GM12878 (cell line): ENCODE data around the gene SLC1A7. TPM values are rescaled to one million over a fixed set of nuclear protein-coding genes. Genes with fewer than 3 reads are reported as not detected.

Experiments
- ATAC-seq: fragments of 200-7000 bp; cut with Tn5 transposase; 3 replicates; pipeline ENCODE4 v1.9.1; 2020; ENCODE audit warnings: mild to moderate bottlenecking, moderate library complexity
- BruUV-seq: library from RNA; stranded (reverse); fragments of 400-500 nt; replicated peaks from 2 replicates; lab custom pipeline; 2021; lab: Mats Ljungman, UMichigan
- CTCF ChIA-PET: fragments of 300-600 bp; sonication (Branson Sonifier 250); formaldehyde crosslinking; extraction: SDS; loops from one replicate; lab custom pipeline; 2021; ENCODE audit warnings: inconsistent platforms; lab: Yijun Ruan, JAX
- POLR2A ChIA-PET: fragments of 350-600 bp; formaldehyde crosslinking; extraction: SDS; loops from one replicate; lab custom pipeline; 2021; ENCODE audit warnings: inconsistent platforms; lab: Charles Lee
- RAD21 ChIA-PET: fragments of 300-600 bp; sonication (Branson Sonifier 250); formaldehyde crosslinking; loops from one replicate; lab custom pipeline; 2023; ENCODE audit warnings: antibody characterized with exemption; ENCODE audit not compliant: unreplicated experiment; lab: Charles Lee
- SMC1A ChIA-PET: fragments of 300-600 bp; sonication (Branson Sonifier 250); formaldehyde crosslinking; loops from one replicate; lab custom pipeline; 2023; ENCODE audit not compliant: unreplicated experiment, uncharacterized antibody; lab: Charles Lee
- DNase-seq: peaks from one replicate; pipeline ENCODE4 v3.0.0-alpha.2; 2011; ENCODE audit warnings: low read depth, low spot score
- FAIRE-seq: peaks from 3 replicates; lab custom pipeline; 2011; peaks lifted over from hg19 to GRCh38; lab: Jason Lieb, UNC
- H2AFZ ChIP-seq: 2 replicates; pipeline ENCODE4 v1.6.0; 2011; ENCODE audit warnings: low read depth, low read length, control low read depth; ENCODE audit not compliant: control insufficient read depth
- H3K27ac ChIP-seq: 2 replicates; pipeline ENCODE4 v1.5.1; 2011; ENCODE audit warnings: control low read depth; ENCODE audit not compliant: control insufficient read depth, insufficient read depth
- H3K27me3 ChIP-seq, 2 experiments: replicated peaks in 1 of 2; 2 replicates each; pipeline versions ENCODE4 v1.6.0 to v1.6.1; 2011; ENCODE audit warnings: low read length in 1 of 2; ENCODE audit not compliant: control insufficient read depth in 2 of 2, insufficient read depth in 2 of 2
- H3K36me3 ChIP-seq, 2 experiments: 2 replicates each; pipeline ENCODE4 v1.5.1; 2011; ENCODE audit warnings: low read length in 1 of 2; ENCODE audit not compliant: control insufficient read depth in 2 of 2, insufficient read depth in 2 of 2
- H3K4me1 ChIP-seq: 2 replicates; pipeline ENCODE4 v1.6.1; 2011; ENCODE audit warnings: mild to moderate bottlenecking, low read length, moderate library complexity, mixed read lengths; ENCODE audit not compliant: control insufficient read depth, insufficient read depth
- H3K4me2 ChIP-seq: 2 replicates; pipeline ENCODE4 v1.6.0; 2011; ENCODE audit warnings: control low read depth; ENCODE audit not compliant: control insufficient read depth, insufficient read depth
- H3K4me3 ChIP-seq: fragments of 200-600 bp; sonication (generic); 2 replicates; pipeline ENCODE4 v1.5.1; 2016
- H3K79me2 ChIP-seq: 2 replicates; pipeline ENCODE4 v1.6.0; 2011; ENCODE audit warnings: low read length; ENCODE audit not compliant: control insufficient read depth, insufficient read depth
- H3K9ac ChIP-seq: 2 replicates; pipeline ENCODE4 v1.8.0; 2011; ENCODE audit warnings: low read length, control low read depth, mixed read lengths; ENCODE audit not compliant: control insufficient read depth, insufficient read depth
- H3K9me3 ChIP-seq: replicated peaks from 3 replicates; pipeline ENCODE4 v1.5.1; 2011; ENCODE audit warnings: mild to moderate bottlenecking, low read length; ENCODE audit not compliant: control insufficient read depth, insufficient read depth
- H4K20me1 ChIP-seq: 2 replicates; pipeline ENCODE4 v1.6.0; 2011; ENCODE audit not compliant: control insufficient read depth, insufficient read depth
- BCL11A ChIP-seq: IDR thresholded peaks from 2 replicates; pipeline ENCODE4 v1.6.1; 2011; ENCODE audit warnings: low read depth, low read length
- CBX3 ChIP-seq: fragments of 200-600 bp; sonication (generic); IDR thresholded peaks from 2 replicates; pipeline ENCODE4 v1.6.1; 2016; ENCODE audit warnings: low read depth, borderline replicate concordance
- HDAC6 ChIP-seq: fragments of 200-600 bp; sonication (generic); IDR thresholded peaks from one replicate; pipeline ENCODE4 v1.8.0; 2017; ENCODE audit warnings: antibody characterized with exemption; ENCODE audit not compliant: unreplicated experiment
- IKZF2 ChIP-seq, 2 experiments: fragments of 450-650 bp; IDR thresholded peaks; 2 replicates each; pipeline ENCODE4 v1.6.1; 2017; ENCODE audit warnings: mild to moderate bottlenecking in 2 of 2, moderate library complexity in 2 of 2
- MTA3 ChIP-seq: IDR thresholded peaks from 2 replicates; pipeline ENCODE4 v1.6.1; 2012; ENCODE audit warnings: low read length, inconsistent platforms, borderline replicate concordance
- MYC ChIP-seq: IDR thresholded peaks from 2 replicates; pipeline ENCODE4 v1.6.1; 2011; ENCODE audit warnings: mild to moderate bottlenecking, low read length, moderate library complexity, inconsistent platforms; ENCODE audit not compliant: insufficient read depth, insufficient replicate concordance, insufficient read length, severe bottlenecking
- NFXL1 ChIP-seq: fragments of 450-650 bp; IDR thresholded peaks from 2 replicates; pipeline ENCODE4 v1.6.1; 2017; ENCODE audit warnings: antibody characterized with exemption, mild to moderate bottlenecking, borderline replicate concordance
- NR2F1 ChIP-seq: fragments of 450-650 bp; conservative IDR thresholded peaks from 2 replicates; pipeline ENCODE4 v1.6.1; 2017; ENCODE audit warnings: mild to moderate bottlenecking
- PRDM15 ChIP-seq: fragments of 450-650 bp; formaldehyde crosslinking; IDR thresholded peaks from 2 replicates; pipeline ENCODE4 v1.4.0; 2020; ENCODE audit warnings: mild to moderate bottlenecking, moderate library complexity
- RFX5 ChIP-seq: IDR thresholded peaks from 2 replicates; pipeline ENCODE4 v1.6.1; 2011; ENCODE audit warnings: low read depth, low read length, improper control_type of control experiment
- SMC3 ChIP-seq: IDR thresholded peaks from 2 replicates; pipeline ENCODE4 v1.6.1; 2011; ENCODE audit warnings: low read length, improper control_type of control experiment, borderline replicate concordance
- SRF ChIP-seq, 2 experiments: IDR thresholded peaks; 2 replicates each; pipeline ENCODE4 v1.6.1; 2011; ENCODE audit warnings: low read depth in 2 of 2, low read length in 2 of 2, mild to moderate bottlenecking in 1 of 2, moderate library complexity in 1 of 2
- ZNF207 ChIP-seq: fragments of 450-650 bp; IDR thresholded peaks from 2 replicates; pipeline ENCODE4 v1.6.1; 2014; ENCODE audit warnings: antibody characterized with exemption, mild to moderate bottlenecking, borderline replicate concordance
- WGBS: methylation state at CpG from one replicate; pipeline ENCODE4 v1.1.6; 2016; ENCODE audit warnings: low lambda C conversion rate; ENCODE audit not compliant: insufficient replicate concordance, insufficient coverage; ENCODE audit errors: missing lambda C conversion rate; 5-methylcytosine and 5-hydroxymethylcytosine counted together
- in situ Hi-C: fragments of 300-500 bp; cut with MboI; formaldehyde crosslinking; loops from 9 replicates; pipeline ENCODE4 v1.14.3; 2018; ENCODE audit warnings: mixed read lengths
- intact Hi-C: fragments of 100-400 bp; cut with micrococcal nuclease; formaldehyde crosslinking; loops from one replicate; pipeline ENCODE4 v1.14.2; 2022; ENCODE audit not compliant: unreplicated experiment
- polyA plus RNA-seq, 11 experiments: library from polyadenylated mRNA; depleted of rRNA in 4 of 11; unstranded in 6 of 11; stranded (reverse) in 5 of 11; fragments of >200 nt; fragmentation: Nextera tagmentation in 4 of 11; fragmentation: Illumina TruSeq in 1 of 11; extraction: Ambion mirVana in 4 of 11; extraction: Trizol in 1 of 11; gene quantifications; 1 replicate in 1 of 11; 2 replicates in 10 of 11; pipeline versions ENCODE4 v1.2.1 to v1.2.3, GENCODE V29; 2011 to 2016; ENCODE audit warnings: inconsistent platforms in 2 of 11, missing spikeins in 2 of 11, low read depth in 1 of 11
- total RNA-seq, 4 experiments: library from RNA; depleted of rRNA in 3 of 4; stranded (reverse); fragments of >200 nt in 3 of 4; fragmentation: Illumina TruSeq in 1 of 4; extraction: Trizol in 1 of 4; gene quantifications; 2 replicates each; pipeline versions ENCODE4 v1.2.1 to v1.2.3, GENCODE V29; 2013 to 2021
- TF ChIP-seq, protein P1 (sequence below): IDR thresholded peaks from 2 replicates; pipeline ENCODE4 v1.6.1; 2011; ENCODE audit warnings: mild to moderate bottlenecking, low read depth, low read length, moderate library complexity; ENCODE audit not compliant: insufficient replicate concordance
- TF ChIP-seq, protein P2 (sequence below): fragments of 450-650 bp; IDR thresholded peaks from 2 replicates; pipeline ENCODE4 v1.6.1; 2017; ENCODE audit warnings: borderline replicate concordance
- TF ChIP-seq, protein P3 (sequence below), 3 experiments: IDR thresholded peaks in 2 of 3; conservative IDR thresholded peaks in 1 of 3; 2 replicates each; pipeline ENCODE4 v1.5.1; 2011; ENCODE audit warnings: low read depth in 3 of 3, low read length in 3 of 3, mild to moderate bottlenecking in 3 of 3, control low read depth in 2 of 3, moderate library complexity in 2 of 3, inconsistent platforms in 1 of 3, mixed read lengths in 1 of 3; ENCODE audit not compliant: control insufficient read depth in 2 of 3, insufficient read depth in 1 of 3; ENCODE audit errors: extremely low read depth in 1 of 3

Gene SLC1A7
- total and polyA plus RNA-seq, 10 of the 15 experiments (the other 5 are each of a cell fraction or from before 2014, with no cell fraction given), result not detected

DNA sequence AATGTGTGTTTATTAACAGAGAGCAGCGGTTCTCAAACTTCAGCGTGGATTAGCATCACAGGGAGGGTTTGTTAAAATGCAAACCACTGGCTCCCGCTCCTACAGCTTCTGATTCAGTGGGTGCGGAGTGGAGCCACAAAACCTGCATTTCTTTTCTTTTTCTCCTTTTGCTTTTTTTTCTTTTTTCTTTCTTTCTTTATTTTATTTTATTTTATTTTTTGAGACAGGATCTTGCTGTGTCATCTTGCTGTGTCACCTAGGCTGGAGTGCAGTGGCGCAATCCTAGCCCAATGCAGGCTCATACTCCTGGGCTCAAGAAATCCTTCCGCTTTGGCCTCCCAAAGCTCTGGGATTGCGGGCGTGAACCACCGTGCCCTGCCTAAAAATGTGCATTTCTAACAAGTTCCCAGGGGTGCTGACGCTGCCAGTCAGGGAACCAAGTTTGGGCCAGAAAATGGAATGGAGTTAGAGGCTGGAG is 20.9 kb upstream of the SLC1A7 start:
- Histone ChIP-seq H3K4me3 (no peak overlapping the region), H2AFZ (no peak overlapping the region), H3K4me1 (no peaks in the 10 kb centered on the region), H3K79me2 (no peaks in the 10 kb centered on the region), H3K9me3 (no peaks in the 10 kb centered on the region), H3K4me2 (no peak overlapping the region), H3K27ac (no peak overlapping the region), H3K36me3 (no peaks in the 10 kb centered on the region), H4K20me1 (no peaks in the 10 kb centered on the region), H3K9ac (no peak overlapping the region), H3K27me3 (no peaks in the 10 kb centered on the region; a peak in 2 of 4 replicates)
- CTCF ChIA-PET, result interaction anchor here (0.6 to 1.3 kb wide), 2 partner anchors 17 to 1955 kb away, joined by 3 to 8 read pairs; no protein-coding TSS in a partner anchor
- RAD21 ChIA-PET, result no interaction called here
- intact Hi-C loops, result no loop called here
- BruUV-seq, result no TSS peak
- WGBS, result 33% methylated on average over 10 of the region's 10 CpGs
- POLR2A ChIA-PET, result no interaction called here
- ATAC-seq, result no peak
- in situ Hi-C loops, result no loop called here
- no peak for FAIRE-seq
- SMC1A ChIA-PET, result interaction anchor here (1.0 kb wide), 1 partner anchor 16 kb away, joined by 4 read pairs; no protein-coding TSS in a partner anchor
- DNase-seq, result no peak
- no peak for TF ChIP-seq PRDM15 (CRISPR knock-in tag)
- TF ChIP-seq SRF (IDR thresholded peaks at IDR 0.05; ENCODE audit: low read depth in 2 of 2, low read length in 2 of 2), result no peak
- TF ChIP-seq RFX5, result no peak
- no peak for TF ChIP-seq MTA3
- TF ChIP-seq IKZF2 (IDR thresholded peaks at IDR 0.05), result no peak
- no peak for TF ChIP-seq BCL11A
- TF ChIP-seq CBX3, result no peak
- TF ChIP-seq HDAC6, result no peak
- TF ChIP-seq, protein P1, sequence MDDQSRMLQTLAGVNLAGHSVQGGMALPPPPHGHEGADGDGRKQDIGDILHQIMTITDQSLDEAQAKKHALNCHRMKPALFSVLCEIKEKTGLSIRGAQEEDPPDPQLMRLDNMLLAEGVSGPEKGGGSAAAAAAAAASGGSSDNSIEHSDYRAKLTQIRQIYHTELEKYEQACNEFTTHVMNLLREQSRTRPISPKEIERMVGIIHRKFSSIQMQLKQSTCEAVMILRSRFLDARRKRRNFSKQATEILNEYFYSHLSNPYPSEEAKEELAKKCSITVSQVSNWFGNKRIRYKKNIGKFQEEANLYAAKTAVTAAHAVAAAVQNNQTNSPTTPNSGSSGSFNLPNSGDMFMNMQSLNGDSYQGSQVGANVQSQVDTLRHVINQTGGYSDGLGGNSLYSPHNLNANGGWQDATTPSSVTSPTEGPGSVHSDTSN, result no peak
- TF ChIP-seq, protein P2, sequence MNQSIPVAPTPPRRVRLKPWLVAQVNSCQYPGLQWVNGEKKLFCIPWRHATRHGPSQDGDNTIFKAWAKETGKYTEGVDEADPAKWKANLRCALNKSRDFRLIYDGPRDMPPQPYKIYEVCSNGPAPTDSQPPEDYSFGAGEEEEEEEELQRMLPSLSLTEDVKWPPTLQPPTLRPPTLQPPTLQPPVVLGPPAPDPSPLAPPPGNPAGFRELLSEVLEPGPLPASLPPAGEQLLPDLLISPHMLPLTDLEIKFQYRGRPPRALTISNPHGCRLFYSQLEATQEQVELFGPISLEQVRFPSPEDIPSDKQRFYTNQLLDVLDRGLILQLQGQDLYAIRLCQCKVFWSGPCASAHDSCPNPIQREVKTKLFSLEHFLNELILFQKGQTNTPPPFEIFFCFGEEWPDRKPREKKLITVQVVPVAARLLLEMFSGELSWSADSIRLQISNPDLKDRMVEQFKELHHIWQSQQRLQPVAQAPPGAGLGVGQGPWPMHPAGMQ, result no peak
- no peak for TF ChIP-seq NR2F1
- TF ChIP-seq SMC3, result no peak
- no peak for TF ChIP-seq MYC
- TF ChIP-seq ZNF207, result no peak
- TF ChIP-seq, protein P3, sequence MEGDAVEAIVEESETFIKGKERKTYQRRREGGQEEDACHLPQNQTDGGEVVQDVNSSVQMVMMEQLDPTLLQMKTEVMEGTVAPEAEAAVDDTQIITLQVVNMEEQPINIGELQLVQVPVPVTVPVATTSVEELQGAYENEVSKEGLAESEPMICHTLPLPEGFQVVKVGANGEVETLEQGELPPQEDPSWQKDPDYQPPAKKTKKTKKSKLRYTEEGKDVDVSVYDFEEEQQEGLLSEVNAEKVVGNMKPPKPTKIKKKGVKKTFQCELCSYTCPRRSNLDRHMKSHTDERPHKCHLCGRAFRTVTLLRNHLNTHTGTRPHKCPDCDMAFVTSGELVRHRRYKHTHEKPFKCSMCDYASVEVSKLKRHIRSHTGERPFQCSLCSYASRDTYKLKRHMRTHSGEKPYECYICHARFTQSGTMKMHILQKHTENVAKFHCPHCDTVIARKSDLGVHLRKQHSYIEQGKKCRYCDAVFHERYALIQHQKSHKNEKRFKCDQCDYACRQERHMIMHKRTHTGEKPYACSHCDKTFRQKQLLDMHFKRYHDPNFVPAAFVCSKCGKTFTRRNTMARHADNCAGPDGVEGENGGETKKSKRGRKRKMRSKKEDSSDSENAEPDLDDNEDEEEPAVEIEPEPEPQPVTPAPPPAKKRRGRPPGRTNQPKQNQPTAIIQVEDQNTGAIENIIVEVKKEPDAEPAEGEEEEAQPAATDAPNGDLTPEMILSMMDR (IDR thresholded peaks at IDR 0.05 in 2 of 3, conservative IDR thresholded peaks at IDR 0.05 in 1 of 3; ENCODE audit: control insufficient read depth in 2 of 3, extremely low read depth in 1 of 3, insufficient read depth in 1 of 3, low read depth in 3 of 3, low read length in 3 of 3), result no peak
- TF ChIP-seq NFXL1, result no peak
